ENCODE measurements around the gene ZNF865.
A peak's percentile ranks its signal among the peaks of the same experiment; 100 is the strongest.

Gene ZNF865

DNA sequence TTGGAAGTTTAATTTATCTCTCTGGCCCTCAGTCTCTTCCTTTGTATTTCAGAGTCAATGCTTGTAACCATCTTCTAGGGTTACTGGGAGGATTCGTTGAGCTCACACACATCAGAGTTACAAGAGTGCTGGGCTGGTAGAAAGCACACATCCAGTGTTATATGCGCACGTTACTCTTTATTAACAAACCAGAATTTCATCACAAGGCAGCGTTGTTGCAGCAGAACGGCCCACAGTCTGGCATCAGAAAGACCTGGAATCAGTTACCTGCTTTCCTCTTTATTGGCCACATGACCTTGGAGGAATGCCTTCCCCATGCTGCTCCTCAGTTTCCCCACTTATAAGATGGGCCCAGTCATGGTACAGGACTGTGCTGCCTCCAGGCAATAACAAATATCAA is 3.9 kb downstream of the ZNF865 start:
- no peak for DNase-seq

DNA sequence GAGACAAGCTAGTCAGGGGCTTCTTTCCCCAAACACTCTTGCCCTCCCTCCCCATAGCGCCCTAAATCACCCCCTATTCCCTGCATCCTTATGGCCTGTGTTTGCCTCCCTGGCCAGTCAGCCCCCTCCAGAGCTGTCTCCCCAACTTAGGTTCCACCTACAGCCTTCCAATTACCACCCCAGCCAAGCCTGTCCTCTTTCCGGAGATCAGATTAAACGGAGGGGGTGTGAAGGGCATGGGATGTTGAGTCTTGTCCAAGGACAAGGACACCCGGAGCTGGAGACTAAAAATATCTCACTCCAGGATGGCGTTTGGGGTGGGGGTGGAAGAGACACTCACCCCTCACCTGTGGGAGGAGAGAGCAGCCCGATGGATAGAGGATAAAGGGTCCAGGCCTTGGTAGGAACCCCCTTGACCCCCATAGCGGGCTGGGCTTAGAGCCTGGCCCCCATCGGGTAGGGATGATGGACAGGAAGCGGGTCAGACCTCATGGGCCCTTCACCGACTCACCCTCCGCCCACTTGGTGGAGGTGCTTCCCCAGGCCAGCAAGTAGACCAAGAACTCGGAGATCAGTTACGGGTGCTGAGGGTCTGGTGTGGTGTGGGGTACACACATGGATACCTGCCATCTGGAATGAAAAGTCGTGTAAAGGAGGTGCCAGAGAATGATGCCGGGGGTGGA is 6.0 kb downstream of the ZNF865 start:
- no peak for DNase-seq

GRCh38 chr19:55611983-55612645 is 6.7 kb downstream of the ZNF865 start:
- DNase-seq: no peak

GRCh38 chr19:55613396-55613795 is 7.9 kb downstream of the ZNF865 start:
- DNase-seq: no peak

DNA sequence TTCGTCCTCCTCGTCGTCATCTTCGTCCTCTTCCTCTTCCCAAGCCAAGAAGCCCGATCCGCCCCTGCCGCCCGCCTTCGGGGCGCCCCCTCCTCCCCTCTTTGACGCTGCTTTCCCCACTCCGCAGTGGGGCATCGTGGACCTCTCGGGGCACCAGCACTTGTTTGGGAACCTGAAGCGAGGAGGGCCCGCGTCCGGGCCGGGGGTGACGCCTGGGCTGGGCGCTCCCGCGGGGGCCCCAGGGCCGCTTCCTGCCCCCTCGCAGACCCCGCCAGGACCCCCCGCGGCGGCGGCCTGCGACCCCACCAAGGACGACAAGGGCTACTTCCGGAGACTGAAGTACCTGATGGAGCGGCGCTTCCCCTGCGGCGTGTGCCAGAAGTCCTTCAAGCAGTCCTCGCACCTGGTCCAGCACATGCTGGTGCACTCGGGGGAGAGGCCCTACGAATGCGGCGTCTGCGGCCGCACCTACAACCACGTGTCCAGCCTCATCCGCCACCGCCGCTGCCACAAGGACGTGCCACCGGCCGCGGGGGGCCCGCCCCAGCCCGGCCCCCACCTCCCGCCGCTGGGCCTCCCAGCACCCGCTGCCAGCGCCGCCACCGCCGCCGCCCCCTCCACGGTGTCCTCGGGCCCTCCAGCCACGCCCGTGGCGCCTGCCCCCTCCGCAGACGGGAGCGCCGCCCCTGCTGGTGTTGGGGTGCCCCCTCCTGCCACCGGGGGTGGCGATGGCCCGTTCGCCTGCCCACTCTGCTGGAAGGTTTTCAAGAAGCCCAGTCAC is 8.7 kb downstream of the ZNF865 start:
- no peak for DNase-seq

DNA sequence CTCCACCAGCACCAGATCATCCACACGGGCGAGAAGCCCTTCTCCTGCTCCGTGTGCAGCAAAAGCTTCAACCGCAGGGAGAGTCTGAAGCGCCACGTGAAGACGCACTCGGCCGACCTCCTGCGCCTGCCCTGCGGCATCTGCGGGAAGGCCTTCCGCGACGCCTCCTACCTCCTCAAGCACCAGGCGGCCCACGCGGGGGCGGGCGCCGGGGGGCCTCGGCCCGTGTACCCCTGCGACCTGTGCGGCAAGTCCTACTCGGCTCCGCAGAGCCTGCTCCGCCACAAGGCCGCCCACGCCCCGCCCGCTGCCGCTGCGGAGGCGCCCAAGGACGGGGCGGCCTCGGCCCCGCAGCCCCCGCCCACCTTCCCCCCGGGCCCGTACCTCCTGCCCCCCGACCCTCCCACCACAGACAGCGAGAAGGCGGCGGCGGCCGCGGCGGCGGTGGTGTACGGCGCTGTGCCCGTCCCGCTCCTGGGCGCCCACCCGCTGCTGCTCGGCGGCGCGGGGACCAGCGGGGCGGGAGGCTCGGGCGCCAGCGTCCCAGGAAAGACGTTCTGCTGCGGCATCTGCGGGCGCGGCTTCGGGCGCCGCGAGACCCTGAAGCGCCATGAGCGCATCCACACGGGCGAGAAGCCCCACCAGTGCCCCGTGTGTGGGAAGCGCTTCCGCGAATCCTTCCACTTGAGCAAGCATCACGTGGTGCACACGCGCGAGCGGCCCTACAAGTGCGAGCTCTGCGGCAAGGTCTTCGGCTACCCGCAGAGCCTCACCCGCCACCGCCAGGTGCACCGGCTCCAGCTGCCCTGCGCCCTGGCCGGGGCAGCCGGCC is 9.5 kb downstream of the ZNF865 start:
- DNase-seq: no peak

DNA sequence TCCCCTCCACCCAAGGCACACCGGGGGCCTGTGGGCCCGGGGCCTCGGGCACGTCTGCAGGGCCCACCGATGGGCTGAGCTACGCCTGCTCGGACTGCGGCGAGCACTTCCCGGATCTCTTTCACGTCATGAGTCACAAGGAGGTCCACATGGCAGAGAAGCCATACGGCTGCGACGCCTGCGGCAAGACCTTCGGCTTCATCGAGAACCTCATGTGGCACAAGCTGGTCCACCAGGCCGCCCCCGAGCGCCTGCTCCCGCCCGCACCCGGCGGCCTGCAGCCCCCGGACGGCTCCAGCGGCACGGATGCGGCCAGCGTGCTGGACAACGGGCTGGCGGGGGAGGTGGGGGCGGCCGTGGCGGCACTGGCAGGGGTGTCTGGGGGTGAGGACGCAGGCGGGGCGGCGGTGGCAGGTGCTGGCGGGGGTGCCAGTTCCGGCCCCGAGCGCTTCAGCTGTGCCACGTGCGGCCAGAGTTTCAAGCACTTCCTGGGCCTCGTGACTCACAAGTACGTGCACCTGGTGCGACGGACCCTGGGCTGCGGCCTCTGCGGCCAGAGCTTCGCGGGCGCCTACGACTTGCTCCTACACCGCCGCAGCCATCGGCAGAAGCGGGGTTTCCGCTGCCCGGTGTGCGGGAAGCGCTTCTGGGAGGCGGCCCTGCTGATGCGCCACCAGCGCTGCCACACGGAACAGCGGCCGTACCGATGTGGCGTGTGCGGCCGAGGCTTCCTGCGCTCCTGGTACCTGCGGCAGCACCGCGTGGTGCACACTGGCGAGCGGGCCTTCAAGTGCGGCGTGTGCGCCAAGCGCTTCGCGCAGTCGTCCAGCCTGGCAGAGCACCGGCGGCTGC is 10.3 kb downstream of the ZNF865 start:
- DNase-seq: no peak

DNA sequence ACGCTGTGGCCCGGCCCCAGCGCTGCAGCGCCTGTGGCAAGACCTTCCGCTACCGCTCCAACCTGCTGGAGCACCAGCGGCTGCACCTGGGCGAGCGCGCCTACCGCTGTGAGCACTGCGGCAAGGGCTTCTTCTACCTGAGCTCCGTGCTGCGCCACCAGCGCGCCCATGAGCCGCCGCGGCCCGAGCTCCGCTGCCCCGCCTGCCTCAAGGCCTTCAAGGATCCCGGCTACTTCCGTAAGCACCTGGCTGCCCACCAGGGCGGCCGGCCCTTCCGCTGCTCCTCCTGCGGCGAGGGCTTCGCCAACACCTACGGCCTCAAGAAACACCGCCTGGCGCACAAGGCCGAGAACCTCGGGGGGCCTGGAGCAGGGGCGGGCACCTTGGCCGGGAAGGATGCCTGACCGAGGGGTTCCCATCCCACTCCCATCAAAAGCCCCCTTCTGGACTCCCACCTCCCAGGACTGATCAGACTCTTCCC is 11.0 kb downstream of the ZNF865 start:
- DNase-seq: no peak

GRCh38 chr19:55617426-55617825 is 12.0 kb downstream of the ZNF865 start:
- no peak for DNase-seq

GRCh38 chr19:55618426-55618825 is 13.0 kb downstream of the ZNF865 start:
- DNase-seq: no peak

GRCh38 chr19:55619286-55619685 is 13.8 kb downstream of the ZNF865 start:
- no peak for DNase-seq

DNA sequence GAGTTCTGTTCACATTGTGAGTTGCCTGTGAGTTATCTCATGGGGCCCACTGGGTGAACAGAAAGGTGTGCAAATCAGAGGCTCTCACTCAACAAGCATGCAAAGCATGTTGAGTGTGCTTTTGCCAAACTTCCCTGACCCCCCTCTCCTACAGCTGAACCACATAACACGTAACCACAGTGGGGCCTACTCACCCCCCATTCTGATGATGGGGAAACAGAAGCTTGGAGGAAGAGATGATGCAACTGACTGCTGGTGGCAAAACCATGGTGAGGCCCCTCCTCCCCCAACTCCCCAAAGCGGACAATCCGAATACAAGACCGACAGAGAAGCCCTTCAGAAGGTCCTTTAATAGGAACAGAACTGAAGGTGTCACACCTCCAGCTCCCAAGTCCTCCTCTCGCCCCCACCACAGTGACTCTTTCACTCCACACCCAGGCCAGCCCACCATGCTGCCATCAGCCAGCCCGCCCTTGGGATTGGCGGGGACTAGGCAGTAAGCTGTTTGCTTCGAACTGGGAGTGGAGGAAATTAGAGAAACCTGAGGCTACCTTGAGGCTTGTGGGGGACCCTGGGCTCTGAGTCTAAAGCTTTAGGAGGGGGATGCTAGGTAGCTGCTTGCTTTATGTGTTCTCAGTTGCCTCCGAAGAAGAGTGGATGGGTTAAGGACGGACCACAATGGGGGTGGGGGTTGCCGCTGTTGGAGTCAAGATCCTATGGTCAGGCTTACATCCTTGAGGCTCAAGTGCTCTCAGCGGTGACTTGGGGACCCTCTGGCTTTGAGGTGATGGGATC is 15.2 kb downstream of the ZNF865 start:
- DNase-seq: no peak

GRCh38 chr19:55621205-55621672 is 15.8 kb downstream of the ZNF865 start:
- no peak for DNase-seq

DNA sequence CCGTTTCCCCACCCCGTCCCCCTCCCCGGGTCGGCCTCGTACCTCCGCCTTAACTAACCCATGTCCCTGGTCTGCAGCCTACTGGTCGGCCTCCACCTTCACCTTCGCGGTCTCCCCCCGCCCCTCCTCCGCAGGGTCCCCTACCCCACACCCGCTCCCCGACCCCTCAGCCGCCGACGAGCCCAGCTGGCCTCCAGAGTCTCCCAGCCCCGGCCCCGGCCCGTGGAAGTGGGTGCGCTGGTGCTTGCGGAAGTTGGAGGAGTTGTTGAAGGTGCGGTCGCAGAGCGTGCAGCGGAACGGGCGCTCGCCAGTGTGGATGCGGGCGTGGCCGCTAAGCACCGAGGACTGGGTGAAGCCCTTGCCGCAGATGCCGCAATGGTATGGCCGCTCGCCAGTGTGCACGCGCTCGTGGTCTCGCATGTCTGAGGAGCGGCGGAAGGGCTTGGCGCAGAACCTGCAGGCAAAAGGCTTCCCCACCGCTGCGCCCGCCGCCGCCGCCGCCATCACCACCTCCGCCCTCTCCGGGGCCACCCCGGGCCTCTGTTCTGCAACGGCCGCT is 16.3 kb downstream of the ZNF865 start:
- DNase-seq: no peak

GRCh38 chr19:55622242-55622969 is 17.0 kb downstream of the ZNF865 start:
- no peak for DNase-seq

GRCh38 chr19:55623130-55623529 is 17.7 kb downstream of the ZNF865 start:
- DNase-seq: no peak

GRCh38 chr19:55623561-55623960 is 18.1 kb downstream of the ZNF865 start:
- no peak for DNase-seq

DNA sequence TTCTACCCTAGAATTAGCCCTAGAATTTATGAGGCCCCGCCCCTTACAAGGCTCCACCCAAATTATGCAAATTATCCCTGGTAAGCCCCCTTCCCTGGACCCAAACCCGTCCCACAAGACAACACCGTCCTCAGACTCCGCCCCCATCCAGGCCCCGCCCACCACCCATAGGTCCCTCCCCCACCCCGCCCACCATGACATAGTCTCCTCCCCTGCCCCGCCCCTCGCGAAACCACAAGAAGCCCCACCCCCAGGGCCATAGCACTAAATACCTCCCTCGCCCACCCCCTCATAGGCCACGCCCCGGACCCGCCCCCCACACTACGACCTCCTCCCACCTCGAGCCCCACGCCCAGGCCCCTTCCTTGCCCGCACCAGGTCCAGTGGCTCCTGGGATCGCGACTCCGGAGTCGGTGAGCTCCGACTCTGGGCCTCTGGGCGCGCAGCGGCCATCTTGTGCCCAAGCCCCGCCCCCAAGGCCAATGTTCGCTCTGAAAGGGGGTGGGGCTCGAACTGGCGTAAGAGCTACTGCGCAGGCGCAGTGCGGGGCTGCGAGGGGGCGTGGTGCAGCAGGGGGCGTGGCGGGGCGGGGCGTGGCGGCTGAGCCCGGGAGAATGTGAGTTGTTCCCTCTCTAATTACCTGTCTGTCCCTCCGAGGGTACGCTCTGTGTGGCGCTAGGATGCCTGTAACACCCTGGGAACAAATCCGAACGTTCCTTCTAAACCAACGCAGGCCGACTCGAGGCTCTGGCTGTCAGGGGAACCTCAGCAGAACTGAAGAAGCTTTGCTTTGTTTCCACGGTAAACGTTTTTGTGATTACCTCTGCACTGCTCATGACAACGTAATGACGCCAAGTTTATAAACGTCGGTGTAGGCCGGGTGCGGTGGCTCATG is 18.9 kb downstream of the ZNF865 start, which contains the start of gene ZNF784:
Gene ZNF784, minus strand, starts transcription at position 458 of the 895 bp plus-strand sequence. Its CDS starts 5 bp downstream, at position 453.
- DNase-seq: peak; percentile 97

DNA sequence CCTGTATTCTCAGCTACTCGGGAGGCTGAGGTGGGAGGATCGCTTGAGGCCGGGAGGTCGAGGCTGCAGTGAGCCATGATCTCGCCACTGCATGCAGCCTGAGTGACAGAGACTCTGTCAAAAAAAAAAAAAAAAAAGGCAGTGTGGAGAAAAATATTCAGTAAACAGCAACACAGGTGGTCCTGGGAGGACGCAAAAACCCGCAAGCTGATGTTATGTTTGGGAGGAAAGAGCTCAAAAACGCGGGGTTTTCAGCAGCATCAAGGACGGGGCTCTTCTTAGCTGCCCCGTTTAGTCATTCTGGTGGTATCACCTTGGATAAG is 19.5 kb downstream of the ZNF865 start:
- no peak for DNase-seq

Measured in NCI-H69 (cell line).